H1 (cell line): ENCODE results near the gene MPHOSPH9. TPM values are rescaled to one million over a fixed set of nuclear protein-coding genes. Genes with fewer than 3 reads are reported as not detected.

Experiments used
- CTCF ChIA-PET: fragments of 300-600 bp; sonication (Branson Sonifier 250); formaldehyde crosslinking; loops from one replicate; lab custom pipeline; 2021; ENCODE audit not compliant: partially characterized antibody; lab: Charles Lee
- POLR2A ChIA-PET: fragments of 300-600 bp; sonication (Branson Sonifier 250); formaldehyde crosslinking; loops from one replicate; lab custom pipeline; 2021; ENCODE audit warnings: inconsistent platforms; ENCODE audit not compliant: partially characterized antibody; lab: Charles Lee
- DNase-seq, 2 experiments: peaks; one replicate each; pipeline versions ENCODE4 v3.0.0 to v3.0.0-alpha.2; 2010 to 2022; ENCODE audit warnings: low spot score in 2 of 2, low read depth in 1 of 2, mixed read lengths in 1 of 2
- FAIRE-seq: peaks from 2 replicates; lab custom pipeline; 2011; peaks lifted over from hg19 to GRCh38; lab: Jason Lieb, UNC
- H2AFZ ChIP-seq: 2 replicates; pipeline ENCODE4 v1.8.1; 2012; ENCODE audit warnings: low read length, inconsistent platforms
- H2AK5ac ChIP-seq: 2 replicates; pipeline ENCODE4 v1.6.1; 2013; ENCODE audit warnings: low read depth, low read length
- H2BK120ac ChIP-seq: replicated peaks from 2 replicates; pipeline ENCODE3; 2013; ENCODE audit warnings: low read depth, low read length, inconsistent platforms
- H2BK12ac ChIP-seq: 2 replicates; pipeline ENCODE4 v1.6.1; 2013; ENCODE audit warnings: low read depth, low read length
- H2BK15ac ChIP-seq: 2 replicates; pipeline ENCODE4 v1.6.1; 2013; ENCODE audit warnings: low read length
- H2BK20ac ChIP-seq: 2 replicates; pipeline ENCODE4 v1.6.1; 2013; ENCODE audit warnings: low read length
- H2BK5ac ChIP-seq: 2 replicates; pipeline ENCODE4 v1.6.1; 2013; ENCODE audit warnings: low read depth, low read length
- H3K14ac ChIP-seq: 2 replicates; pipeline ENCODE4 v1.6.1; 2013; ENCODE audit warnings: inconsistent platforms; ENCODE audit not compliant: insufficient read length
- H3K18ac ChIP-seq: 2 replicates; pipeline ENCODE4 v1.6.1; 2013; ENCODE audit warnings: low read length; ENCODE audit errors: extremely low read depth
- H3K23ac ChIP-seq: 2 replicates; pipeline ENCODE4 v1.6.1; 2013; ENCODE audit warnings: inconsistent platforms; ENCODE audit not compliant: insufficient read length
- H3K23me2 ChIP-seq: 2 replicates; pipeline ENCODE4 v1.6.1; 2013; ENCODE audit warnings: low read depth, low read length
- H3K27ac ChIP-seq: 2 replicates; pipeline ENCODE4 v1.6.1; 2011; ENCODE audit warnings: low read depth, low read length, inconsistent platforms
- H3K27me3 ChIP-seq, 4 experiments: replicated peaks in 1 of 4; 1 replicate in 1 of 4; 2 replicates in 3 of 4; pipeline versions ENCODE4 v1.6.1 to v1.8.1; 2011 to 2013; ENCODE audit warnings: low read length in 3 of 4, mild to moderate bottlenecking in 3 of 4, inconsistent platforms in 2 of 4, mixed read lengths in 2 of 4, moderate library complexity in 1 of 4; ENCODE audit not compliant: control insufficient read depth in 3 of 4, insufficient read depth in 3 of 4; ENCODE audit errors: extremely low read depth in 1 of 4
- H3K36me3 ChIP-seq, 4 experiments: 2 replicates each; pipeline versions ENCODE4 v1.6.1 to v1.8.1; 2011 to 2013; ENCODE audit warnings: mild to moderate bottlenecking in 4 of 4, low read length in 3 of 4, moderate library complexity in 2 of 4, control low read depth in 1 of 4, inconsistent platforms in 1 of 4; ENCODE audit not compliant: insufficient read depth in 4 of 4, control insufficient read depth in 2 of 4
- H3K4ac ChIP-seq: replicated peaks from 2 replicates; pipeline ENCODE3; 2013; ENCODE audit warnings: low read length, low read depth, mixed read lengths, inconsistent platforms; ENCODE audit not compliant: insufficient read length
- H3K4me1 ChIP-seq, 4 experiments: replicated peaks in 1 of 4; 1 replicate in 1 of 4; 2 replicates in 3 of 4; pipeline versions ENCODE4 v1.6.1 to v1.8.1; 2011 to 2013; ENCODE audit warnings: low read length in 3 of 4, inconsistent platforms in 2 of 4, mixed read lengths in 1 of 4; ENCODE audit not compliant: insufficient read depth in 4 of 4, control insufficient read depth in 3 of 4
- H3K4me2 ChIP-seq, 2 experiments: 2 replicates each; pipeline versions ENCODE4 v1.6.1 to v1.8.1; 2011 to 2013; ENCODE audit warnings: low read depth in 2 of 2, low read length in 2 of 2, control low read depth in 1 of 2, inconsistent platforms in 1 of 2, mild to moderate bottlenecking in 1 of 2; ENCODE audit not compliant: insufficient read depth in 1 of 2
- H3K4me3 ChIP-seq, 4 experiments: fragments of 200-600, 300-600 bp in 1 of 4; sonication (generic), shearing (Covaris generic), sonication (Bioruptor Twin) in 1 of 4; 2 replicates each; pipeline versions ENCODE4 v1.5.1 to v1.8.1; 2011 to 2016; ENCODE audit warnings: low read length in 4 of 4, low read depth in 3 of 4, control low read depth in 2 of 4, inconsistent platforms in 2 of 4, mild to moderate bottlenecking in 2 of 4, mixed read lengths in 1 of 4, moderate library complexity in 1 of 4; ENCODE audit not compliant: insufficient read depth in 2 of 4; ENCODE audit errors: extremely low read depth in 1 of 4
- H3K56ac ChIP-seq: replicated peaks from 2 replicates; pipeline ENCODE3; 2013; ENCODE audit warnings: low read depth, mild to moderate bottlenecking, mixed read lengths, low read length, inconsistent platforms; ENCODE audit not compliant: insufficient read length
- H3K79me1 ChIP-seq: 2 replicates; pipeline ENCODE4 v1.6.1; 2013; ENCODE audit warnings: low read depth, low read length, control low read depth
- H3K79me2 ChIP-seq, 2 experiments: 2 replicates each; pipeline versions ENCODE4 v1.6.1 to v1.8.1; 2012 to 2013; ENCODE audit warnings: low read length in 2 of 2, mild to moderate bottlenecking in 2 of 2, inconsistent platforms in 1 of 2; ENCODE audit not compliant: insufficient read depth in 2 of 2, control insufficient read depth in 1 of 2
- H3K9ac ChIP-seq, 4 experiments: replicated peaks in 1 of 4; 1 replicate in 1 of 4; 2 replicates in 3 of 4; pipeline versions ENCODE4 v1.6.1 to v1.8.1; 2011 to 2013; ENCODE audit warnings: low read depth in 3 of 4, low read length in 3 of 4, control low read depth in 2 of 4, mild to moderate bottlenecking in 2 of 4, moderate library complexity in 2 of 4, inconsistent platforms in 1 of 4; ENCODE audit errors: extremely low read depth in 1 of 4
- H3K9me3 ChIP-seq, 2 experiments: 2 replicates each; pipeline versions ENCODE4 v1.6.1 to v1.8.1; 2012 to 2013; ENCODE audit warnings: mild to moderate bottlenecking in 2 of 2, moderate library complexity in 2 of 2, control low read depth in 1 of 2, inconsistent platforms in 1 of 2, low read depth in 1 of 2, low read length in 1 of 2, mixed read lengths in 1 of 2; ENCODE audit not compliant: insufficient read depth in 2 of 2
- H4K20me1 ChIP-seq, 2 experiments: replicated peaks in 1 of 2; 2 replicates each; pipeline versions ENCODE3 to v1.8.1; 2011 to 2013; ENCODE audit warnings: inconsistent platforms in 2 of 2, low read length in 2 of 2, mild to moderate bottlenecking in 1 of 2; ENCODE audit not compliant: insufficient read depth in 2 of 2, control insufficient read depth in 1 of 2
- H4K5ac ChIP-seq: 2 replicates; pipeline ENCODE4 v1.6.1; 2013; ENCODE audit warnings: low read length, low read depth, mixed read lengths, inconsistent platforms; ENCODE audit not compliant: insufficient read length
- H4K8ac ChIP-seq: 2 replicates; pipeline ENCODE4 v1.8.0; 2013; ENCODE audit warnings: mild to moderate bottlenecking, moderate library complexity, low read length, inconsistent platforms; ENCODE audit not compliant: insufficient read depth; ENCODE audit errors: extremely low read depth
- H4K91ac ChIP-seq: replicated peaks from 2 replicates; pipeline ENCODE3; 2013; ENCODE audit warnings: low read length, mixed read lengths, inconsistent platforms; ENCODE audit not compliant: insufficient read length
- BRCA1 ChIP-seq: IDR thresholded peaks from 2 replicates; pipeline ENCODE4 v1.6.1; 2012; ENCODE audit warnings: low read depth, low read length, improper control_type of control experiment
- CBX8 ChIP-seq: fragments of 300-800, 300-1000 bp; sonication (generic); IDR thresholded peaks from 2 replicates; pipeline ENCODE4 v1.7.1; 2016; ENCODE audit warnings: low read depth, low read length, borderline replicate concordance
- CTBP2 ChIP-seq: IDR thresholded peaks from 2 replicates; pipeline ENCODE4 v1.7.0; 2011; ENCODE audit warnings: borderline replicate concordance, mild to moderate bottlenecking, moderate library complexity, mixed read lengths, low read length; ENCODE audit not compliant: insufficient read depth, insufficient read length
- EP300 ChIP-seq, 2 experiments: IDR thresholded peaks; 1 replicate in 1 of 2; 2 replicates in 1 of 2; pipeline ENCODE4 v1.6.1; 2011 to 2012; ENCODE audit warnings: low read depth in 2 of 2, low read length in 2 of 2, mild to moderate bottlenecking in 2 of 2, borderline replicate concordance in 1 of 2, inconsistent platforms in 1 of 2, moderate library complexity in 1 of 2
- HDAC6 ChIP-seq: IDR thresholded peaks from one replicate; pipeline ENCODE4 v1.7.1; 2012; ENCODE audit warnings: low read depth, mild to moderate bottlenecking, inconsistent platforms, low read length, moderate library complexity
- TCF12 ChIP-seq: IDR thresholded peaks from 2 replicates; pipeline ENCODE4 v1.6.1; 2011; ENCODE audit warnings: low read depth, mild to moderate bottlenecking, low read length
- TEAD4 ChIP-seq: IDR thresholded peaks from 2 replicates; pipeline ENCODE4 v1.6.1; 2012; ENCODE audit warnings: low read depth, low read length, inconsistent platforms, mixed read lengths
- WGBS, 2 experiments: shearing (Covaris generic) in 1 of 2; methylation state at CpG; one replicate each; pipeline versions ENCODE4 v1.1.6 to v1.1.7; 2013 to 2015; ENCODE audit warnings: low lambda C conversion rate in 2 of 2, mixed read lengths in 2 of 2, inconsistent platforms in 1 of 2, low coverage in 1 of 2, missing lambda C conversion rate in 1 of 2; ENCODE audit not compliant: insufficient replicate concordance in 2 of 2, insufficient coverage in 1 of 2, insufficient read length in 1 of 2; ENCODE audit errors: extremely low coverage in 1 of 2, missing lambda C conversion rate in 1 of 2; 5-methylcytosine and 5-hydroxymethylcytosine counted together
- polyA plus RNA-seq, 7 experiments: library from polyadenylated mRNA; depleted of rRNA in 3 of 7; stranded (reverse) in 5 of 7; unstranded in 2 of 7; fragments of >200 nt in 5 of 7; fragments of 200-250 nt in 2 of 7; gene quantifications; 1 replicate in 5 of 7; 2 replicates in 1 of 7; 4 replicates in 1 of 7; pipeline versions ENCODE4 v1.2.1 to v1.2.3, GENCODE V29; 2011 to 2013; ENCODE audit warnings: missing spikeins in 2 of 7, mixed read lengths in 2 of 7
- total RNA-seq: library from RNA; stranded (reverse); fragmentation: NEBNext Ultra II Directional; extraction: Animal tissue kit (Norgen Biotek cat#: 25700); gene quantifications from 2 replicates; pipeline ENCODE4 v1.2.1, GENCODE V29; 2021

The MPHOSPH9 gene
- total and polyA plus RNA-seq, 2 of the 8 experiments (the other 6 are each of a cell fraction or from before 2014, with no cell fraction given), result 8.8 to 48.8 TPM

DNA sequence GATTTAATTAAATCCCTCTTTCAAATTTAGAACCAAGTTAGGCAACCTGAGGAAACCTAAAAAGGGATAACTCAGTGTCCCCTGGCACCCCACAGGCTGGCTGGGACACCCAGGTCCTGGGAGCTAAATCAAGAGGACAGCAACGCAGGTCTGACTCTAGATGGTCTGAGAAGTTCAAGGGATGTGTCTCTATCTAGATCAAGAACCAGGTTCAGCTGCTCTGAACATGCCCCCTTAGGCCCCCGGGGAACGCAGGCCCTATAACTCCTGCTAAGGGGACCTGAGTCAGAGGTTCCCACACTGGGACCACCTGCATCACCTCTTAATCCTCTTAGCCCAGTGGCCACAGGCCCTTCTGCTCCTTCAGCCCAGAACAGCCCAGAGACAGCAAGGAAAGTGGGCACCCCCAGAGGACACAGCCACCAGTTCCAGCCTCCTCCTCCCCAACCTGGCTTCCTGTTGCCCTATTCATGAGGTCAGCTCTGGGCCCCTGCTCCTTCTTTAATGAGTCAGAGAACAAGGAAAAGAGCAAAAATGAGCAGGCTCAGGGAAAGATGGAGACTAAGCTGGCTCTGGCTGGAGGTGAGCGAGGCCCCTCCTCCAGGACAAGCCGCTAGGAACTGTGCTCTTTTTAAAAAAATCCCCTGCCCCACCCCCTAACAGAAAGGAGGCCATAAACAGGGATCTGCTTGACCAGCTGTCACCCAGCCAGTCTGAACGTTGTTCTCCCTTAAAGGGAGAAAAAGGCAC is 92.8 kb downstream of the MPHOSPH9 start:
- H2AK5ac ChIP-seq, result no peak overlapping the region
- no peaks in the 10 kb centered on the region; a peak in 1 of 7 replicates for H3K27me3 ChIP-seq
- H2BK120ac ChIP-seq, result no peak overlapping the region
- no peak overlapping the region for H4K91ac ChIP-seq
- 74% methylated on average over 6 of the region's 6 CpGs; no CpG with 5 or more reads in 1 of the 2 experiments for WGBS, 2 experiments
- no peak overlapping the region for H2BK15ac ChIP-seq
- H3K9me3 ChIP-seq, result no peaks in the 10 kb centered on the region
- H3K79me2 ChIP-seq, result no peaks in the 10 kb centered on the region
- no peak overlapping the region; the same call in 1 of the 2 replicates for H4K8ac ChIP-seq
- H3K4me1 ChIP-seq, result peaks cover 1 to 6% (median 4%) of the 10 kb centered on the region in 4 experiments; a peak in 4 of 7 replicates
- no peak overlapping the region for H2BK12ac ChIP-seq
- H3K23me2 ChIP-seq, result no peaks in the 10 kb centered on the region
- H3K4me3 ChIP-seq, result no peak overlapping the region
- no peak overlapping the region for H2BK5ac ChIP-seq
- H3K27ac ChIP-seq, result no peak overlapping the region
- H4K20me1 ChIP-seq, result no peaks in the 10 kb centered on the region
- no peak overlapping the region for H3K9ac ChIP-seq
- 0 out of 2 replicates have a peak overlapping the region, but pooled peaks have one; percentile 9 for H2AFZ ChIP-seq
- DNase-seq (no peak), FAIRE-seq (no peak)
- no peak overlapping the region for H3K4me2 ChIP-seq
- no peak overlapping the region for H3K4ac ChIP-seq
- H4K5ac ChIP-seq, result no peak overlapping the region
- no peak overlapping the region for H3K23ac ChIP-seq
- no peaks in the 10 kb centered on the region for H3K36me3 ChIP-seq
- ChIA-PET CTCF (interaction anchor here (0.8 to 2.1 kb wide), 4 partner anchors 13 to 98 kb away, joined by 3 to 8 read pairs (median 4); no protein-coding TSS in a partner anchor), POLR2A (interaction anchor here (3.0 kb wide), 1 partner anchor 11 kb away, joined by 11 read pairs; the partner anchor contains the start of gene PITPNM2)
- H2BK20ac ChIP-seq, result no peak overlapping the region
- no peak overlapping the region for H3K56ac ChIP-seq
- H3K18ac ChIP-seq, result no peak overlapping the region; the same call in 1 of the 2 replicates
- H3K14ac ChIP-seq, result no peak overlapping the region
- H3K79me1 ChIP-seq, result no peaks in the 10 kb centered on the region
- TF ChIP-seq CTBP2 (no peak), TEAD4 (no peak), TCF12 (no peak), BRCA1 (no peak), EP300 (IDR thresholded peaks at IDR 0.05; ENCODE audit: borderline replicate concordance in 1 of 2, low read depth in 2 of 2, low read length in 2 of 2) (no peak), HDAC6 (no peak), CBX8 (no peak)
